HepG2 (cell line): Measurements from ENCODE around the gene RCCD1. TPM values are rescaled to one million over a fixed set of nuclear protein-coding genes. Genes with fewer than 3 reads are reported as not detected.

ENCODE experiments used
- FOXA3 ChIP-seq: IDR thresholded peaks from 2 replicates; pipeline ENCODE4 v1.6.1; 2016; ENCODE audit warnings: missing genetic modification reagents, missing compliant biosample characterization
- GATAD1 ChIP-seq: IDR thresholded peaks from 2 replicates; pipeline ENCODE4 v1.6.1; 2016; ENCODE audit warnings: missing genetic modification reagents, missing compliant biosample characterization
- MYC ChIP-seq: sonication (generic); formaldehyde crosslinking; IDR thresholded peaks from 2 replicates; pipeline ENCODE4 v1.9.0; 2021; ENCODE audit warnings: missing genetic modification reagents, borderline replicate concordance
- PHB2 ChIP-seq: fragments of 450-650 bp; IDR thresholded peaks from 2 replicates; pipeline ENCODE4 v1.6.1; 2018; ENCODE audit not compliant: partially characterized antibody
- SMAD9 ChIP-seq: sonication (generic); formaldehyde crosslinking; IDR thresholded peaks from 2 replicates; pipeline ENCODE4 v1.5.1; 2020; ENCODE audit warnings: mild to moderate bottlenecking, missing genetic modification reagents
- TFDP1 ChIP-seq: IDR thresholded peaks from 2 replicates; pipeline ENCODE4 v1.6.1; 2016; ENCODE audit warnings: missing compliant biosample characterization, missing genetic modification reagents, borderline replicate concordance
- ZNF614 ChIP-seq: IDR thresholded peaks from 2 replicates; pipeline ENCODE4 v1.6.1; 2018; ENCODE audit warnings: missing biosample characterization, missing genetic modification reagents, inconsistent platforms, borderline replicate concordance
- ZNF639 ChIP-seq: conservative IDR thresholded peaks from 2 replicates; pipeline ENCODE4 v1.6.1; 2018; ENCODE audit warnings: missing genetic modification reagents
- ZNF709 ChIP-seq: sonication (generic); formaldehyde crosslinking; IDR thresholded peaks from 2 replicates; pipeline ENCODE4 v1.5.0; 2020; ENCODE audit warnings: mild to moderate bottlenecking, missing genetic modification reagents
- ZNF788 ChIP-seq: sonication (generic); formaldehyde crosslinking; IDR thresholded peaks from 2 replicates; pipeline ENCODE4 v1.5.0; 2020; ENCODE audit warnings: mild to moderate bottlenecking, missing genetic modification reagents, borderline replicate concordance
- polyA plus RNA-seq, 8 experiments: library from polyadenylated mRNA; depleted of rRNA in 3 of 8; stranded (reverse) in 7 of 8; unstranded in 1 of 8; fragments of >200 nt; fragmentation: Illumina TruSeq in 4 of 8; extraction: Trizol in 4 of 8; gene quantifications; 2 replicates each; pipeline versions ENCODE4 v1.2.1 to v1.2.3, GENCODE V29; 2011 to 2016; ENCODE audit warnings: low read depth in 4 of 8, missing spikeins in 1 of 8, mixed read lengths in 1 of 8; ENCODE audit not compliant: insufficient read depth in 1 of 8
- total RNA-seq, 5 experiments: library from RNA; depleted of rRNA; stranded (reverse); fragments of >200 nt; fragmentation: Illumina TruSeq; extraction: Trizol; gene quantifications; 2 replicates each; pipeline ENCODE4 v1.2.3, GENCODE V29; 2016; ENCODE audit warnings: low read depth in 1 of 5
- TF ChIP-seq, protein P1 (sequence below): sonication (generic); formaldehyde crosslinking; conservative IDR thresholded peaks from 2 replicates; pipeline ENCODE4 v1.8.0; 2022; ENCODE audit warnings: mild to moderate bottlenecking, moderate library complexity, missing genetic modification reagents
- TF ChIP-seq, protein P2 (sequence below): sonication (generic); formaldehyde crosslinking; IDR thresholded peaks from 2 replicates; pipeline ENCODE4 v1.8.0; 2022; ENCODE audit warnings: mild to moderate bottlenecking, missing genetic modification reagents, borderline replicate concordance
- TF ChIP-seq, protein P3 (sequence below): sonication (generic); formaldehyde crosslinking; IDR thresholded peaks from 2 replicates; pipeline ENCODE4 v1.4.0; 2020; ENCODE audit warnings: mild to moderate bottlenecking, missing genetic modification reagents

The RCCD1 gene
- total and polyA plus RNA-seq, 2 of the 13 experiments (the other 11 are each of a cell fraction or from before 2014, with no cell fraction given), result 14.1 to 15.1 TPM

DNA sequence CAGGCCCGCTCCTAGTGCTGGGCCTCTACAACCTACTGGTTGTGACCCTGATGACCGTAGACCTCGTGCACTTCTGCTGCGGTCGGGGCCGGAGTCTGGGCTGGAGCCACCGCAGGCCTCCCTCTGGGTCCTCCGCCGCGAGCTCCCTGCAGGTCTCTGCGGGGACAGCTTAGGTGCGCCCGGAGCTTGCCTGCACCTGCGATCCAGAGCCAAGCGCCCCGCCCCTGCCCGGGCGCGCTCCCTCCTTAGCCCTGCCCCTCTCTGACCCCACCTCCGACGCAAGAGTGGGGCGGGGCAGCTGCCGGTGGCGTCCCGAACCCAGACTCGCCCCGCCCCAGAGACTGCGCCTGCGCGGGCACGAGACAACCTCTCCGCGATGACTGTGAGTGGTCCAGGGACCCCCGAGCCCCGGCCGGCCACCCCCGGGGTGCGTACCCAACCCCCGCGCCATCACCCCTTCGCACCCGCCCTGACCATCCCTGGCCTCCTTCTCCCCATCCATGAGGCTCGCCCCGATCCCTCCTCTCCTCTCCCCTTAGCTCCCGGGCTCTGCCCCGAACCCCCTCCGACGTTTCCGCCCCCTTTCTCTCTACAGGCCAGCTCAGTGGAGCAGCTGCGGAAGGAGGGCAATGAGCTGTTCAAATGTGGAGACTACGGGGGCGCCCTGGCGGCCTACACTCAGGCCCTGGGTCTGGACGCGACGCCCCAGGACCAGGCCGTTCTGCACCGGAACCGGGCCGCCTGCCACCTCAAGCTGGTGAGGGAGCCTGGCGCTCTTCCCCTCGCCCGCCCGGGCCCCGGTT lies 19.5 kb upstream of the RCCD1 start, which contains the start of gene UNC45A (continued):
- TF ChIP-seq, protein P1, sequence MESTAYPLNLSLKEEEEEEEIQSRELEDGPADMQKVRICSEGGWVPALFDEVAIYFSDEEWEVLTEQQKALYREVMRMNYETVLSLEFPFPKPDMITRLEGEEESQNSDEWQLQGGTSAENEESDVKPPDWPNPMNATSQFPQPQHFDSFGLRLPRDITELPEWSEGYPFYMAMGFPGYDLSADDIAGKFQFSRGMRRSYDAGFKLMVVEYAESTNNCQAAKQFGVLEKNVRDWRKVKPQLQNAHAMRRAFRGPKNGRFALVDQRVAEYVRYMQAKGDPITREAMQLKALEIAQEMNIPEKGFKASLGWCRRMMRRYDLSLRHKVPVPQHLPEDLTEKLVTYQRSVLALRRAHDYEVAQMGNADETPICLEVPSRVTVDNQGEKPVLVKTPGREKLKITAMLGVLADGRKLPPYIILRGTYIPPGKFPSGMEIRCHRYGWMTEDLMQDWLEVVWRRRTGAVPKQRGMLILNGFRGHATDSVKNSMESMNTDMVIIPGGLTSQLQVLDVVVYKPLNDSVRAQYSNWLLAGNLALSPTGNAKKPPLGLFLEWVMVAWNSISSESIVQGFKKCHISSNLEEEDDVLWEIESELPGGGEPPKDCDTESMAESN (CRISPR knock-in tag), result 0 out of 2 replicates have a peak, but pooled peaks have one; percentile 46
- TF ChIP-seq, protein P2, sequence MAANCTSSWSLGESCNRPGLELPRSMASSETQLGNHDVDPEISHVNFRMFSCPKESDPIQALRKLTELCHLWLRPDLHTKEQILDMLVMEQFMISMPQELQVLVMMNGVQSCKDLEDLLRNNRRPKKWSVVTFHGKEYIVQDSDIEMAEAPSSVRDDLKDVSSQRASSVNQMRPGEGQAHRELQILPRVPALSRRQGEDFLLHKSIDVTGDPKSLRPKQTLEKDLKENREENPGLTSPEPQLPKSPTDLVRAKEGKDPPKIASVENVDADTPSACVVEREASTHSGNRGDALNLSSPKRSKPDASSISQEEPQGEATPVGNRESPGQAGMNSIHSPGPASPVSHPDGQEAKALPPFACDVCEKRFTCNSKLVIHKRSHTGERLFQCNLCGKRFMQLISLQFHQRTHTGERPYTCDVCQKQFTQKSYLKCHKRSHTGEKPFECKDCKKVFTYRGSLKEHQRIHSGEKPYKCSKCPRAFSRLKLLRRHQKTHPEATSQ (CRISPR knock-in tag), result no peak
- TF ChIP-seq MYC (peak; percentile 53; the same call in 1 of the 2 replicates), ZNF788 (CRISPR knock-in tag) (0 out of 2 replicates have a peak, but pooled peaks have one; percentile 60), FOXA3 (CRISPR knock-in tag) (0 out of 2 replicates have a peak, but pooled peaks have one; percentile 27), GATAD1 (0 out of 2 replicates have a peak, but pooled peaks have one; percentile 29), ZNF709 (CRISPR knock-in tag) (peak; percentile 27; the same call in 1 of the 2 replicates), PHB2 (no peak), ZNF614 (CRISPR knock-in tag) (peak; percentile 42; the same call in 1 of the 2 replicates), SMAD9 (0 out of 2 replicates have a peak, but pooled peaks have one; percentile 46), ZNF639 (CRISPR knock-in tag) (no peak), TFDP1 (CRISPR knock-in tag) (0 out of 2 replicates have a peak, but pooled peaks have one; percentile 7)
- TF ChIP-seq, protein P3, sequence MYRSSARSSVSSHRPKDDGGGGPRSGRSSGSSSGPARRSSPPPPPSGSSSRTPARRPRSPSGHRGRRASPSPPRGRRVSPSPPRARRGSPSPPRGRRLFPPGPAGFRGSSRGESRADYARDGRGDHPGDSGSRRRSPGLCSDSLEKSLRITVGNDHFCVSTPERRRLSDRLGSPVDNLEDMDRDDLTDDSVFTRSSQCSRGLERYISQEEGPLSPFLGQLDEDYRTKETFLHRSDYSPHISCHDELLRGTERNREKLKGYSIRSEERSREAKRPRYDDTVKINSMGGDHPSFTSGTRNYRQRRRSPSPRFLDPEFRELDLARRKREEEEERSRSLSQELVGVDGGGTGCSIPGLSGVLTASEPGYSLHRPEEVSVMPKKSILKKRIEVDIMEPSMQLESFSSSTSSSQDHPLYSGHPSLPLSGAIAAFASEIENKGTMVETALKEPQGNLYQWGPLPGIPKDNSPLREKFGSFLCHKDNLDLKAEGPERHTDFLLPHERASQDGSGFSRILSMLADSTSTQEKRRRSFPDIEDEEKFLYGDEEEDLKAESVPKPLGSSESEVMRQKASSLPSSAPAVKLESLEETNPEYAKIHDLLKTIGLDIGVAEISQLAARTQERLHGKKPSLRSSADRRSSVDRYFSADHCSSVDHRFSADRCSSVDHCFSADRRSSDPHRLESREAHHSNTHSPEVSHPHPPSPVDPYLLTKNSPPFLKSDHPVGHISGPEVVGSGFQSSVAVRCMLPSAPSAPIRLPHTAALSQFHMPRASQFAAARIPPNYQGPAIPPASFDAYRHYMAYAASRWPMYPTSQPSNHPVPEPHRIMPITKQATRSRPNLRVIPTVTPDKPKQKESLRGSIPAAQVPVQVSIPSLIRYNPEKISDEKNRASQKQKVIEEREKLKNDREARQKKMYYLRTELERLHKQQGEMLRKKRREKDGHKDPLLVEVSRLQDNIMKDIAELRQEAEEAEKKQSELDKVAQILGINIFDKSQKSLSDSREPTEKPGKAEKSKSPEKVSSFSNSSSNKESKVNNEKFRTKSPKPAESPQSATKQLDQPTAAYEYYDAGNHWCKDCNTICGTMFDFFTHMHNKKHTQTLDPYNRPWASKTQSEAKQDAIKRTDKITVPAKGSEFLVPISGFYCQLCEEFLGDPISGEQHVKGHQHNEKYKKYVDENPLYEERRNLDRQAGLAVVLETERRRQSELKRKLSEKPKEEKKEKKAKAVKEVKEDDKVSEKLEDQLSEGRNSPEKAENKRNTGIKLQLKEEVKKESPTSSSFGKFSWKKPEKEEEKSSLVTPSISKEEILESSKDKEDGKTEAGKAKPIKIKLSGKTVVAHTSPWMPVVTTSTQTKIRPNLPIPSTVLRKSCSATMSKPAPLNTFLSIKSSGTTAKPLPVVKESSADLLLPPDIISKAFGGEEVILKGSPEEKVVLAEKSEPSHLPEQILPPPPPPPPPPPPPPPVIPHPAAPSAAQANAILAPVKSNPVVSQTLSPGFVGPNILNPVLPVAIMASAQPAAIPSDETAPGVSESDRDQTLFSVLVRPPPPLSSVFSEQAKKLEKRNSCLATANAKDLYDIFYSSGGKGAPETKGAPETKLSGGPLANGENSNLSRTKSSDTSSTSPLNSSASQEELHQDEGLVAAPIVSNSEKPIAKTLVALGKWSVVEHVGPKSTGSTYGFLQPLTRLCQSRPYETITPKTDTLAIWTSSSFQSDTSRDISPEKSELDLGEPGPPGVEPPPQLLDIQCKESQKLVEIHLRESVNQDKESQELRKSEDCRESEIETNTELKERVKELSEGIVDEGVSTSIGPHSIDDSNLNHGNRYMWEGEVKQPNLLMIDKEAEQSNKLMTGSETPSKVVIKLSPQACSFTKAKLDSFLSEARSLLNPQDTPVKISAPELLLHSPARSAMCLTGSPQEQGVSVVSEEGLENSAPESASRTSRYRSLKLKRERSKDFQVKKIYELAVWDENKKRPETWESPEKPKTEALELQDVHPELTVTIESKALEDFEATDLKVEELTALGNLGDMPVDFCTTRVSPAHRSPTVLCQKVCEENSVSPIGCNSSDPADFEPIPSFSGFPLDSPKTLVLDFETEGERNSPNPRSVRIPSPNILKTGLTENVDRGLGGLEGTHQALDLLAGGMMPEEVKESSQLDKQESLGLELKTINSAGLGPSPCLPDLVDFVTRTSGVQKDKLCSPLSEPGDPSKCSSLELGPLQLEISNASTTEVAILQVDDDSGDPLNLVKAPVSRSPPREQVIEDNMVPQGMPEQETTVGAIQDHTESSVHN, result peak; percentile 17; the same call in 1 of the 2 replicates
